HG02571 (cell line): ENCODE results near the gene E2F4.

ENCODE experiments used
- ATAC-seq: cut with Tn5 transposase; IDR thresholded peaks from one replicate; pipeline ENCODE4 v1.9.1; 2021; ENCODE audit warnings: mild to moderate bottlenecking, moderate library complexity; ENCODE audit not compliant: unreplicated experiment

The E2F4 gene

DNA sequence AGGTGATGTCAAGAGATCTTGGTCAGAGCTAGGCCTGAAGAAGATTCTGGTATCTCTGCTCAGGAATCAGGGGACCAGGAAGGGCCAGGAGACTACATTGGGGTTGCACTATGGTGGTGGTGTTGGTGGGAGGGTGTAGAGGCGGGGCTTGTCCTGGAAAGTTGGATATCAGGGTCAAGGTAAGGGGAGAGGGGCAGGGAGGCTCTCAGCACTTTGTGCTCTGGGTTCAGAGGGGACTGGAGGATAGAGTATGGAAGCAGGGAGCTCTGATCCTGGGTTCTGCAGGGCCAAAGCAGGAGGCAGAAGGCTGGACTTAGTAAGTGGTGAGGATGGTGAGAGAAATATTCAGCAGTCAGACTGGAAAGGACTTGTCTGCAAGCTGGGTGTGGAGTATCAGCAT is 18.6 kb upstream of the E2F4 start:
- ATAC-seq = no peak

DNA sequence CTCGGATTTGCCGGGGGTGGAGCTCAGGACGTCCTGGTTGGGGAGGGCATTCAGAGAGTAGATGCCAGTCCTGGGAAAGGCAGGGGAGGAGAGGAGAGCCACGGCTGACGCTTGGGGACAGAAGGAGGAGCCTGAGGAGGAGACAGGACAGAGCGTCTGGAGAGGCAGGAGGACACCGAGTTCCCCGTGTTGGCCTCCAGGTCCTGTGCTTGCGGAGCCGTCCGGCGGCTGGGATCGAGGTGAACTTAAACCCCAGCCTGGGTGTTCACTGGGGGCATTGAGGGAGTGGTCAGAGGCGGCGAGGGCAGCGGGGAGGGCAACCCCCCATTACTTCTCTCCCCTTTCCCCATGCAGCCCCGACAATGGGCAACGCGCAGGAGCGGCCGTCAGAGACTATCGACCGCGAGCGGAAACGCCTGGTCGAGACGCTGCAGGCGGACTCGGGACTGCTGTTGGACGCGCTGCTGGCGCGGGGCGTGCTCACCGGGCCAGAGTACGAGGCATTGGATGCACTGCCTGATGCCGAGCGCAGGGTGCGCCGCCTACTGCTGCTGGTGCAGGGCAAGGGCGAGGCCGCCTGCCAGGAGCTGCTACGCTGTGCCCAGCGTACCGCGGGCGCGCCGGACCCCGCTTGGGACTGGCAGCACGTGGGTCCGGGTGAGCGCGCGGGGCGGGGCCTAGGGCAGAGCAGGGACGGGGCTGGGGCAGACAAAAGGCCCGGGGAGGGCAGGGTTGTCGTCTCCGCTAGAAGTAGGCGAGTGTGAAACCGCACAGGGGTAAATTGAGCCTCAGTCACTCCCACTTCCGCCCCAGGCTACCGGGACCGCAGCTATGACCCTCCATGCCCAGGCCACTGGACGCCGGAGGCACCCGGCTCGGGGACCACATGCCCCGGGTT is 17.9 kb upstream of the E2F4 start:
- ATAC-seq = no peak

DNA sequence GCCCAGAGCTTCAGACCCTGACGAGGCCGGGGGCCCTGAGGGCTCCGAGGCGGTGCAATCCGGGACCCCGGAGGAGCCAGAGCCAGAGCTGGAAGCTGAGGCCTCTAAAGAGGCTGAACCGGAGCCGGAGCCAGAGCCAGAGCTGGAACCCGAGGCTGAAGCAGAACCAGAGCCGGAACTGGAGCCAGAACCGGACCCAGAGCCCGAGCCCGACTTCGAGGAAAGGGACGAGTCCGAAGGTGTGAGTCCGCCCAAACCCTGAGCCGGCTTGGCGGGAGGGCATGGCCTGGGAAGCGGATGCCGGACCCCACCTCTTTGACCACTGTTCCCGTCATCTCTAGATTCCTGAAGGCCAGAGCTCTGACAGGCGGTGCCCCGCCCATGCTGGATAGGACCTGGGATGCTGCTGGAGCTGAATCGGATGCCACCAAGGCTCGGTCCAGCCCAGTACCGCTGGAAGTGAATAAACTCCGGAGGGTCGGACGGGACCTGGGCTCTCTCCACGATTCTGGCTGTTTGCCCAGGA is 17.2 kb upstream of the E2F4 start:
- no peak for ATAC-seq

- no peak for ATAC-seq
Observed at GRCh38 chr16:67176662-67177061, 15.3 kb upstream of the E2F4 start.

DNA sequence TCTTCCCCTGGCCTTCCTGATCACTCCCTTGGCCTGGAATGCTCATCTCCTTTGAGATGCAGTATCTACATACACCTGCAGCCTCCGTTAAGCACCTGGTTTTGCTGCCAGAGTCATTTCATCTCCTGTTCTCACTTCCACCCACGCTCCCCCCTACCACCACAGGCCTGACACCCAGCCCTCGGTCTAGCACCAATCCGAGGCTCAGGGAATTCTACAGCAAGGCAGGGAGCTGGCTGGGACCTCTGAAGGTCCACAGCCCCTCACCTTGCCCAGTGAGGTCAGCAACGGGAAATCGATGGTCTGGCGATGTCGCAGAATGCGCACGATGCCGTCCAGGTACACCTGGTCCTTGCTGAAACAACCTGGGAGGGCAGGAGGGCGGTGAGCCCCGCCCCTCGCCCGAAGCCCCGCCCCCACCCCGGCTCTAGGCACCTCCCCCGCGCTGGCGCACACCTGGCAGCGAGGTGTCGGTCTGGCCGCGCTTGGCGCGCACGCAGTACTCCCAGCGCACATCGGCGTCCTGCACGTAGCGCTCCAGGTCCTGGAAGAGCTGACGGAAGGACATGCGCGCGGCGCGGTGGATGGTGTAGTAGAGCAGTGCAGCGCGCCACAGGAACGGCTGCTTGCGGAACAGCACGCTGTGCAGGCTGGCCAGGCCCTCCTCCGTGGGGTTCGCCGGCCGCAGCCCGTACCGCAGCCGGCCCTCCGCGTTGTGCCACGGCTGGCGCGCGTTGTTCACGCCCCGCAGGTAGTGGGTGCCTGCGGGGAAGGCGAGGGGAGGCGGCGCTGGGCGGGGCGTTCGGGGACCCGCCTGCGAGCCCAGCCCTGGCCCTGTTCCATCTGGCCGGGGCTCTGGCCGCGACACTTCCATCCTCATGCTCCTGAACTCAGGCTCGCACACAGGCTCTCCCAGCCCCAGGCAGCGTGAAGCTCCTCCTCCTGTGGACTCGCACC is 13.9 kb upstream of the E2F4 start:
- ATAC-seq = no peak

- ATAC-seq = no peak
Observed at GRCh38 chr16:67179421-67180080, 12.4 kb upstream of the E2F4 start.

DNA sequence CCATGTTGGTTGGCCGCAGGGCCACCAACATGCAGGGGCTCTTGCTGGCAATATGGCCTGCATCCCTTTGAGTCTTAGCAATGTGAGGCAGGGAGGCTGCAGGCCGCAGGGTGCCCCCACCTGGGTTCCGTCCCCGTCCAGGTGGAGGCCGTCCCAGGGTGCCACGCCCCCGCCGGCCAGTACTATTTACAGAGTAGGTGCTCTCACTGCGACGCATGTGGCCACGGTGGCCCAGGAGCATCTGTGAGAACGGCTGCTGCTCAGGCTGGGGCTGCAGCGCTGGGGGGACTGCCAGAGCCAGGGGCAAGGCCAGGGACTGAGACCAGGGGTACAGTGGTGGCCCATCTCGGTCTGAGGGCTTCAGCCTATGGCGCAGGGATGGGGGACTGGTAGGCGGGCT is 11.8 kb upstream of the E2F4 start:
- no peak for ATAC-seq

DNA sequence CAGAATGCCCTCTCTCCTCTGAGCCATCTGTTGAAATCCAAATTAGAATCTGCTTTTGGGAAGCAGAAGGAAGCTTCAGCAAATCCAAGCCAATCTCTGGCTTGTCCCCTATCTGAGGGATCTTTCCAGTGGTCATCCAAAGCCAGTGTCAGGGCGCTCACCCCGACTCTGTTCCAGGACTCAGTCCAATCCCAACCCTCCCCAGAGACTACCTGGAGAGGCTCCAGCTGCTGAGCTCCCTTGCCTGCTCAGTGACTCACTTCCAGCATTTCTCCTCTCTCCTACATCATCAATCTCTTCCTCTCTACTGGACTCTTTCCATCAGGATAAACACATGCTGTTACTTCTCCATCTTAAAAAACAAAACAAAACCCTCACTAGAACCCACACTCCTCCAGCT is 10.6 kb upstream of the E2F4 start:
- no peak for ATAC-seq

- no peak for ATAC-seq
Observed at GRCh38 chr16:67182288-67182687, 9.7 kb upstream of the E2F4 start.

DNA sequence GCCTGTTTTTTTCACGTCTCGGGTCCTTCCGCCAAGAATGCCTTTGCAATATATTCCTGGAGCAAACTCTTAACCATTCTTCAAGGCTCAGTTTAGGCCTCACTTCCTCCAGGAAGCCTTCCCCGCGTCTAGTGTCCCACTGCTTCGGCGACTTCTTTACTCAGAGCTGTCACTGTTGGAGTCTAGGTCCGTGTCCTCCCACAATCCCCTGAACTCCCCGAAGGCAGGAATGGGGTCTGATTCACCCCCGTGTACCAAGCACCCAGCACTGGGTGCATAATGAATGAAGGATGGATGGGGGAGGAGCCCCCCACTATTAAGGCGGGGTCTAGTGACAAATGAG is 8.7 kb upstream of the E2F4 start:
- ATAC-seq = no peak

DNA sequence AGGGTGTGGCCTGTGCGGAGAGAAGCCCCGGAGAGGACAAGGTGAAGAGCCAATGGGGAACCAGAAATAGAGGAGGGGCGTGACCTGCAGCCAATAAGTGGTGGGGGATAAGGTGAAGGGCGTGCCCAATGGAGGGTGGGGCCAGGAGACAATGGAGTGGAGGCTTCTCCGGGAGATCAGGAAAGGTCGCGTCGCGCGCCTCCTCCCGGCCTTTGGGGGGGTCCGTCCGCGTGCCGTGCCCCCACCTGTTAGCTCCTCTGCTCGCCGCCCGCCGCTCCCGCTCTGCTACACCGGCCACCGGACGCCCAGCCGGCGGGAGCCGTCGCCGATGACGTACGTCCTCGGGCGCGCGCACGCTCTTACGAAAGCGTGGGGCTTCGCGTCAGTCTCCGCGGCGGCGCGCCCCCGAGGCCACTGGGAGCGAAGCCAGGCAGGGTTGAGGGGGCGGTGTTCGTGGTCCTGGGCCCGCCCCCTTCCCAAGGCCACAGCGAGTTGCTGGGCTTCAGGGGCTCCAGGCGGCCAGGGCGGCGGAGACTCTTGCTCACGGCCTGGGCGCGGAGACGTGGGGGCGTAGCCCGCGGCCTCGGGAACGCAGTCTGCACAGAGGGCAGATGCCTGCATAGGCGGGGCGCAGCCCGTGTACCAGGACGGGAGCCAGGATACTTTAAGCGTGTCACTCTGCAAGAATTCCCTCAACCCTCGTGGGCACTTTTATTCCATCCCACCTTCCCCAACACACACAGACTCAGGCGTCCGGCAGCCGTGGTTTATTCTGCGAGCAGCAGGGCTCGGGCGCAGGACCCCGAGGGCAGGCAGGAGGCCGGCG is 8.1 kb upstream of the E2F4 start, which contains the start of gene MATCAP1:
Gene MATCAP1 (minus strand): TSS at position 337 of the 826 bp plus-strand sequence. CDS start 3,353 bp downstream, outside the sequence.
- ATAC-seq = peak; percentile 87

DNA sequence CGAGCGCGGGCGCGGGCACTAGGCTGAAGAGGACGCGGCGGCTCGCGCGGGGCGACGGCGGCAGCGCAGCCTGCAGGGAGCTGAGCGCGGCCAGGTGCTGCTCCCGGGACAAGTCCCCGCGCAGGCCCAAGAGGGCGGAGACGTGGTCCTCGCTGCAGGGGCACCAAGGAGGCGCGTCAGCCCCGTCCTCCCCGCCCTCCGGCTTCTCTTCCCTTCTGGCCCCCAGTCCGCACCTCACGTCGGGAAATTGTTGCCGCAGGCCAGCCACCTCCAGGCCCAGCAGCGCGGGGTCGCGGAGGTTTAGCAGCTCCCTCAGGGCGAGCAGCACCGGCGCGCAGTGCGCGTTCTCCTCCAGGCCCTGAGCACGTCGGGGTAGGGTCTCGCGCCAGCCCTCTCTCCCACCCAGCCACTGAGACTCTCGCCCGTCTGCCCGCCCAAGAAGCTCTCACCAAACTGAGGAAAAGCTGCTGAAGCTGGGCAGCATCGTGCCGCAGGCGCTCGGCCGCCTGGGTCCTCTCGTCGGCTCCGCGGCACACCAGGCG is 7.4 kb upstream of the E2F4 start:
- ATAC-seq = no peak

DNA sequence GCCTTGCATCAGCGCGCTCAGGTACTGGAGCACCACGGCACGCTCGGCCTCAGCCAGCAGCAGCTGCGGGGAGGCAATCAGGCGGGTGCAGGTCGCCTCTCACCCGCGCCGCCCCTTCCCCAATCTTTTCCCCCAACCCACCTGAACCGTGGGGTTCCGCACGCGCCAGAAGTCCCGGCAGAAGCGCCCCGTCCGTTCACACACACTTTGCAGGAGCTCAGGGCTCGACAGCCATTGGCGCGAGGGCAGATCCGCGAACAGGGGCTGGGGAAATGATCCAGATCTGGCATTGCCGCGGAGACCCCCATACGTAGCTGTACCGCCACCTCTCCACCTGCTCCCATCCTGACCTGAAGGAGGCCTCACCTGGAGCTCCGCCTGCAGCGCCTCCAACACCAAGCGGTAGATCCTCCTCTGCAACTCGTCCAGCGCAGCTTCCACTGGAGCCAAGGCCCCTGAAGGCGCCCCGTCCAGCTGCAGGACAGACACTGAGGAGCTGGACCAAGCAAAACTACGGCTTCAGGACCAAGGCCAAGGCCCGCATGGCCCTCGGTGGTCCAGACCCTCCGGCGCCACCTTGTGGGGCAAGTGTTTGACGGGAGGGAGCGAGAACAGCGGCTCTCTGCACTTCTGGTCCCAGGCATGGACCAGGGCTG is 6.8 kb upstream of the E2F4 start:
- no peak for ATAC-seq

DNA sequence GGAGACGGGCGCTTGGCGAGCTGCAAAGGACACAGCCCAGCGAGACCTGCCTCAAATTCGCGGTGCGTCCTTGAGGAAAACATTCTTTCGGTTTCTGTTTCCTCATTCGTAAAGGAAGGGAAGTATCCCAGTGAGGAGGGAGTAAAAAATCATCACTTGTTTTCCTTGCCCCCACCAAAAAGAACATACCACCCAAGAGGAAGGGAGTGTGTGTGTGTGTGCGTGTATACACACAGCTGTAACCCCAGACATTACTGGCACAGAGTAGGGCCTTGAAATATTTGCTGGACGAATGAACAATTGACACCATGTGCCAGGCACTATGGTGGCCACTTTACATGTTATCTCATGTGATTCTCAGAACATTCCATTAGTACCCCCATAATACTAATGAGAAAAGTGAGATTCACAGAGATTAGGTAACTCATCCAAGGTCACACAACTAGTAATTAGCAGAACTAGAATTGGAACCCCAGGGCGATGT is 6.3 kb upstream of the E2F4 start:
- ATAC-seq = no peak

DNA sequence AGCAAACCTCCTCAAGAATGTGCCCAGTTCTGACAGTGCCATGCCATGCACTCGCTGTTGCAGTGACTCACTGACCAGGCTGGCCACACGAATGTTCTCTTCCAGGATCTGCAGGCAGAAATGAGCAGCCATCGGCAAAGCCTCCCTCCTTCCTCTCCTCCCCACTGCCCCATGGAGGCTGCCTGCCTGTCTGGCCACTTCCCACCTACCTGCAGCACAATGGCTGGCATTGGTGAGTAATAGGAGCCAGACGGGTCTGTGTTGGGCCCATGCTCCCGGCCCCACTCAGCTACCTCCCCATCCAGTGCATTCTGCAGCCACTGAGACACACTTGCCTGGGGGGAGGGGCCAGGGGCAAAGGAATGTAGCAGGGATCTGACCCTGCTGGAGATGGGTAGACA is 5.4 kb upstream of the E2F4 start:
- no peak for ATAC-seq

- no peak for ATAC-seq
Observed at GRCh38 chr16:67187175-67187890, 4.6 kb upstream of the E2F4 start.

DNA sequence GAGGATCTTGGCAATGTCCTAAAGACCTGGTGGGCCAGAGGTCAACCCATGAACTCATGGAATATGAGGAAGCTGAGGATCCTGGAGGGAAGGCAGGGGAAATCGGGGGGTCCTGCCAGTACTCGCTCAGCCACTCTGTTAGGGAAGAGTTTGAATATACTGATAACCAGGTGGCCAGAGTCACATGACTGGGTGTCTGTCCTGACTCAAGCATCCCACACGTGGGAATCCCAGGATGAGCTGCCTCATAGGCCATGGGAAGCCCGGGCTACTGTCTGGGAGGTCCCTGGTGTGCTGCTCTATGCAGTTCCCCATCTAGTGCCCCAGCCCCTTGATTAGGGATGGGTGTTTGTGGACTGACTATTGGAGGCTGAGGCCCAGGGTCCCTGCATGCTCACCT is 3.6 kb upstream of the E2F4 start:
- no peak for ATAC-seq

DNA sequence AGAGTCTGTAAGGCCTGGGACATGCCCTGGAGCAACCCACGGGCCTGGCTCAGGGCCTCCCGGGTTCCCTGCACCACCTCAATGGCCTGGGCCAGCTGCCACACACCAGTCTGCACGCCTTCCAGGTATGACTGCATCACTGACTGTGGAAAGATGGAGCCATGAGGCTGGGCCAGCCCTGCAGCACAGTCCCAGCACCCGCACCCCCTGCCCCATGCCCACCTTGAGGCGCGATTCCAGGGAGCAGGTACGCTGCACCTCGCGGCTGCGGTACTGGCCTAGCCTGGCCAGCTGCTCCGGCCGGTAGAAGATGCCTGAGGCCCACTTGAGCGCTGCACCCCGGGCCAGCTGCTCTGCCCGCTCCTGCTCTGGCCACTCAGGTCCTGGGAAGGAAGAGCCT is 3.2 kb upstream of the E2F4 start:
- no peak for ATAC-seq

DNA sequence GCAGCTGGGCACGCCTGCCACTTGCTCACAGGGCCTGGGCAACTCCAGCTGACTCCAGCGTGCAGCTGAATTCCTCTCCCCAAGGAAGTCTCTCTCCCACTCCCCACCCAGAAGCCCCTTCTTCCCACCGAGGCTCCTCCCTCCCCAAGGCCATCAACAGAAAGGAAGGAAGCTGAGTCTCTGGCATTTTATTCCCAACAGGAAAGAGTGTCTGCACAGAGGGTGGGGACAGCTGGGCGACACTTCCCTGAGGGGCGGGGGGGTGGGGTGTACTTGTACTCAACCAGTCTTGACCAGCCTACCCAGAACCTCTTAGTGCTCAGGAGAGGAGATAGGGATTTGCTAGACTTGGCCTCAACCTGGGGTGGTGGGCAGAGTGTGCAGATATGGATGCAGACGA is 1.9 kb upstream of the E2F4 start, which contains the start of gene EXOC3L1:
Gene EXOC3L1 (minus strand): TSS at position 96 of the 400 bp plus-strand sequence. CDS start 460 bp downstream, outside the sequence.
- ATAC-seq = no peak
